Peyer's patch (tissue), 4 donors: Measurements from ENCODE around the gene PNLIPRP1. TPM values are rescaled to one million over a fixed set of nuclear protein-coding genes. Genes with fewer than 3 reads are reported as not detected.

Experiments used
- DNase-seq, 3 donors: peaks; one replicate each; pipeline ENCODE4 v3.0.0-alpha.2; 2017 to 2019
- H3K27ac ChIP-seq, 4 donors: fragments of 200-600 bp; sonication (generic); one replicate each; pipeline ENCODE4 v1.5.1; 2016 to 2019
- H3K27me3 ChIP-seq, 2 donors: fragments of 200-600 bp; sonication (generic); one replicate each; pipeline ENCODE4 v1.5.1; 2019
- H3K36me3 ChIP-seq, 3 donors: fragments of 200-600 bp; sonication (generic); one replicate each; pipeline ENCODE4 v1.5.1; 2016 to 2019
- H3K4me1 ChIP-seq, 4 donors: fragments of 200-600 bp; sonication (generic); one replicate each; pipeline ENCODE4 v1.5.1; 2016 to 2019
- H3K4me3 ChIP-seq, 4 donors: fragments of 200-600 bp; sonication (generic); 1 replicate in 3 of 4; 2 replicates in 1 of 4; pipeline ENCODE4 v1.5.1; 2016 to 2019; ENCODE audit warnings: mild to moderate bottlenecking in 1 of 4
- H3K9me3 ChIP-seq, 4 donors: fragments of 200-600 bp; sonication (generic); one replicate each; pipeline ENCODE4 v1.5.1; 2016 to 2019; ENCODE audit warnings: mild to moderate bottlenecking in 1 of 4
- CTCF ChIP-seq, 6 experiments: fragments of 450-650 bp in 4 of 6; fragments of 200-600 bp in 2 of 6; sonication (generic) in 1 of 6; IDR thresholded peaks; one replicate each; pipeline ENCODE4 v1.5.1; 2017 to 2019; ENCODE audit warnings: antibody characterized with exemption in 6 of 6, mild to moderate bottlenecking in 3 of 6, moderate library complexity in 1 of 6
- POLR2A ChIP-seq, 2 donors: fragments of 450-650 bp; IDR thresholded peaks; one replicate each; pipeline ENCODE4 v1.5.1; 2017; ENCODE audit warnings: antibody characterized with exemption in 2 of 2, mild to moderate bottlenecking in 2 of 2, moderate library complexity in 2 of 2
- total RNA-seq, 4 donors: library from RNA; depleted of rRNA; stranded (reverse); fragments of >200 nt; gene quantifications; one replicate each; pipeline ENCODE4 v1.1.0, GENCODE V29; 2016

The PNLIPRP1 gene
- total RNA-seq, 4 donors from 2014 or later = not detected

GRCh38 chr10:116553378-116553980 is 37.3 kb upstream of the PNLIPRP1 start:
- no peak overlapping the region for H3K27ac ChIP-seq
- no peaks in the 10 kb centered on the region for H3K36me3 ChIP-seq
- no peak for TF ChIP-seq CTCF (IDR thresholded peaks at IDR 0.05)
- TF ChIP-seq POLR2A (IDR thresholded peaks at IDR 0.05) = no peak
- DNase-seq = no peak
- no peaks in the 10 kb centered on the region for H3K9me3 ChIP-seq
- H3K4me3 ChIP-seq = no peak overlapping the region
- H3K27me3 ChIP-seq = no peaks in the 10 kb centered on the region
- no peaks in the 10 kb centered on the region for H3K4me1 ChIP-seq

- no peak overlapping the region for H3K4me3 ChIP-seq
- H3K36me3 ChIP-seq = no peaks in the 10 kb centered on the region
- no peaks in the 10 kb centered on the region for H3K9me3 ChIP-seq
- H3K4me1 ChIP-seq = no peaks in the 10 kb centered on the region
- TF ChIP-seq CTCF (IDR thresholded peaks at IDR 0.05) (no peak), POLR2A (IDR thresholded peaks at IDR 0.05) (no peak)
- no peaks in the 10 kb centered on the region for H3K27me3 ChIP-seq
- no peak overlapping the region for H3K27ac ChIP-seq
- DNase-seq = no peak
These were observed 36.1 kb upstream of the PNLIPRP1 start for GRCh38 chr10:116554628-116555027.

- DNase-seq = no peak
- Histone ChIP-seq H3K9me3 (no peaks in the 10 kb centered on the region), H3K4me1 (no peaks in the 10 kb centered on the region), H3K27me3 (no peaks in the 10 kb centered on the region), H3K36me3 (no peaks in the 10 kb centered on the region), H3K27ac (no peak overlapping the region), H3K4me3 (no peak overlapping the region)
- no peak for TF ChIP-seq CTCF (IDR thresholded peaks at IDR 0.05)
- no peak for TF ChIP-seq POLR2A (IDR thresholded peaks at IDR 0.05)
These were observed 34.9 kb upstream of the PNLIPRP1 start for GRCh38 chr10:116555880-116556279.

GRCh38 chr10:116557305-116557880 is 33.4 kb upstream of the PNLIPRP1 start:
- no peaks in the 10 kb centered on the region for H3K36me3 ChIP-seq
- TF ChIP-seq CTCF (IDR thresholded peaks at IDR 0.05) = no peak
- TF ChIP-seq POLR2A (IDR thresholded peaks at IDR 0.05) = no peak
- H3K27ac ChIP-seq = no peak overlapping the region
- H3K4me3 ChIP-seq = no peak overlapping the region
- no peak for DNase-seq
- H3K27me3 ChIP-seq = no peaks in the 10 kb centered on the region
- no peaks in the 10 kb centered on the region for H3K4me1 ChIP-seq
- no peaks in the 10 kb centered on the region for H3K9me3 ChIP-seq

GRCh38 chr10:116565534-116565933 is 25.2 kb upstream of the PNLIPRP1 start:
- no peaks in the 10 kb centered on the region for H3K27me3 ChIP-seq
- H3K4me1 ChIP-seq = no peaks in the 10 kb centered on the region
- no peaks in the 10 kb centered on the region for H3K36me3 ChIP-seq
- no peak for DNase-seq
- TF ChIP-seq POLR2A (IDR thresholded peaks at IDR 0.05) (no peak), CTCF (IDR thresholded peaks at IDR 0.05) (no peak)
- no peaks in the 10 kb centered on the region for H3K9me3 ChIP-seq
- no peak overlapping the region for H3K27ac ChIP-seq
- no peak overlapping the region for H3K4me3 ChIP-seq
